Body of pancreas (tissue), 4 donors: ENCODE results near the gene GRAMD4.

Experiments
- CTCF ChIP-seq, 7 experiments: fragments of 450-650 bp in 4 of 7; fragments of 200-600 bp in 3 of 7; sonication (generic) in 3 of 7; IDR thresholded peaks; one replicate each; pipeline ENCODE4 v1.5.1; 2016 to 2019; ENCODE audit warnings: antibody characterized with exemption in 7 of 7
- POLR2A ChIP-seq, 3 donors: fragments of 450-650 bp; IDR thresholded peaks; one replicate each; pipeline ENCODE4 v1.6.1; 2016; ENCODE audit warnings: antibody characterized with exemption in 3 of 3, mild to moderate bottlenecking in 2 of 3

- no peak for TF ChIP-seq CTCF (IDR thresholded peaks at IDR 0.05)
- TF ChIP-seq POLR2A (IDR thresholded peaks at IDR 0.05): no peak
Measured at GRCh38 chr22:46649141-46650077, 29.2 kb downstream of the GRAMD4 start.
